K562 (cell line): ENCODE data around the gene CRLF1. TPM values are rescaled to one million over a fixed set of nuclear protein-coding genes. Genes with fewer than 3 reads are reported as not detected.

ENCODE experiments used
- ATAC-seq: fragments of 200-7000 bp; cut with Tn5 transposase; 3 replicates; pipeline ENCODE4 v1.9.1; 2020; ENCODE audit warnings: moderate library complexity
- BruUV-seq: library from RNA; stranded (reverse); fragments of 400-500 nt; replicated peaks from 2 replicates; lab custom pipeline; 2021; lab: Mats Ljungman, UMichigan
- CTCF ChIA-PET: fragments of 300-600 bp; formaldehyde crosslinking; extraction: SDS; loops from one replicate; lab custom pipeline; 2021; ENCODE audit warnings: low intra/inter-chr PET ratio; lab: Yijun Ruan, JAX
- POLR2A ChIA-PET: fragments of 300-600, 350-650 bp; sonication (Branson Sonifier 250); formaldehyde crosslinking; extraction: SDS; loops from one replicate; lab custom pipeline; 2021; ENCODE audit warnings: antibody characterized with exemption, inconsistent platforms; lab: Yijun Ruan, JAX
- DNase-seq, 4 experiments: peaks; one replicate each; pipeline versions ENCODE4 v3.0.0 to v3.0.0-alpha.2; 2011 to 2018; ENCODE audit warnings: low spot score in 3 of 4, mixed read lengths in 3 of 4; ENCODE audit errors: extremely low read depth in 1 of 4
- FAIRE-seq: peaks from 2 replicates; lab custom pipeline; 2011; peaks lifted over from hg19 to GRCh38; lab: Jason Lieb, UNC
- H2AFZ ChIP-seq: 2 replicates; pipeline ENCODE4 v1.6.0; 2011; ENCODE audit warnings: low read depth, low read length, control low read depth, inconsistent platforms
- H3K27ac ChIP-seq: fragments of 200-600 bp; 3 replicates; pipeline ENCODE4 v1.8.0; 2011; ENCODE audit warnings: low read depth, mild to moderate bottlenecking, control low read depth, inconsistent platforms, low read length, moderate library complexity, mixed read lengths; ENCODE audit errors: extremely low read depth
- H3K27me3 ChIP-seq, 2 experiments: fragments of 300-600 bp in 1 of 2; 2 replicates in 1 of 2; 3 replicates in 1 of 2; pipeline versions ENCODE4 v1.6.0 to v1.8.0; 2011; ENCODE audit warnings: inconsistent platforms in 2 of 2, low read length in 2 of 2, mild to moderate bottlenecking in 1 of 2, mixed read lengths in 1 of 2, moderate library complexity in 1 of 2; ENCODE audit not compliant: control insufficient read depth in 2 of 2, insufficient read depth in 2 of 2
- H3K36me3 ChIP-seq: fragments of 300-600 bp; 3 replicates; pipeline ENCODE4 v1.8.0; 2011; ENCODE audit warnings: mild to moderate bottlenecking, low read length, inconsistent platforms; ENCODE audit not compliant: control insufficient read depth, insufficient read depth
- H3K4me1 ChIP-seq, 2 experiments: fragments of 200-600 bp in 1 of 2; replicated peaks in 1 of 2; 2 replicates in 1 of 2; 3 replicates in 1 of 2; pipeline versions ENCODE4 v1.5.1 to v1.8.0; 2011; ENCODE audit warnings: inconsistent platforms in 2 of 2, low read length in 2 of 2, mild to moderate bottlenecking in 1 of 2, mixed read lengths in 1 of 2, moderate library complexity in 1 of 2; ENCODE audit not compliant: control insufficient read depth in 2 of 2, insufficient read depth in 2 of 2
- H3K4me2 ChIP-seq: 2 replicates; pipeline ENCODE4 v1.6.1; 2011; ENCODE audit warnings: low read length, control low read depth, inconsistent platforms, mixed read lengths; ENCODE audit not compliant: insufficient read depth
- H3K4me3 ChIP-seq: fragments of 200-600 bp; sonication (generic), shearing (Covaris generic); 2 replicates; pipeline ENCODE4 v1.5.1; 2016; ENCODE audit warnings: control low read depth, inconsistent platforms
- H3K79me2 ChIP-seq: fragments of 200-600 bp; 3 replicates; pipeline ENCODE4 v1.8.0; 2011; ENCODE audit warnings: low read length, inconsistent platforms; ENCODE audit not compliant: control insufficient read depth, insufficient read depth
- H3K9ac ChIP-seq, 2 experiments: 2 replicates each; pipeline versions ENCODE4 v1.6.0 to v1.6.1; 2011; ENCODE audit warnings: low read depth in 2 of 2, low read length in 2 of 2, control low read depth in 1 of 2, inconsistent platforms in 1 of 2, mild to moderate bottlenecking in 1 of 2, mixed read lengths in 1 of 2; ENCODE audit not compliant: insufficient read depth in 1 of 2
- H3K9me1 ChIP-seq: one replicate; pipeline ENCODE4 v1.6.0; 2011; ENCODE audit warnings: inconsistent platforms, mild to moderate bottlenecking, low read length, moderate library complexity; ENCODE audit not compliant: control insufficient read depth, insufficient read depth
- H3K9me3 ChIP-seq: replicated peaks from 2 replicates; pipeline ENCODE4 v1.5.1; 2011; ENCODE audit warnings: low read depth, low read length, inconsistent platforms; ENCODE audit not compliant: control insufficient read depth, insufficient read depth
- H4K20me1 ChIP-seq: replicated peaks from 2 replicates; pipeline ENCODE4 v1.6.1; 2011; ENCODE audit warnings: low read length, inconsistent platforms, mixed read lengths; ENCODE audit not compliant: control insufficient read depth, insufficient read depth
- CTBP1 ChIP-seq: fragments of 450-650 bp; IDR thresholded peaks from 2 replicates; pipeline ENCODE4 v1.6.1; 2016; ENCODE audit warnings: borderline replicate concordance
- ETV6 ChIP-seq, 3 experiments: fragments of 150-350 bp in 1 of 3; sonication (generic) in 1 of 3; formaldehyde crosslinking in 1 of 3; IDR thresholded peaks; 2 replicates each; pipeline versions ENCODE4 v1.6.1 to v1.8.0; 2014 to 2022; ENCODE audit warnings: borderline replicate concordance in 2 of 3, low read depth in 2 of 3, antibody characterized with exemption in 1 of 3, low read length in 1 of 3, mild to moderate bottlenecking in 1 of 3, missing genetic modification reagents in 1 of 3
- NFRKB ChIP-seq: fragments of 450-650 bp; IDR thresholded peaks from 2 replicates; pipeline ENCODE4 v1.6.1; 2016; ENCODE audit warnings: low read depth
- NR2C2 ChIP-seq, 2 experiments: fragments of 200-800 bp in 1 of 2; sonication (Bioruptor generic) in 1 of 2; sonication (generic) in 1 of 2; formaldehyde crosslinking in 1 of 2; IDR thresholded peaks; 2 replicates each; pipeline versions ENCODE4 v1.6.1 to v1.8.0; 2016 to 2022; ENCODE audit warnings: mild to moderate bottlenecking in 1 of 2, missing compliant biosample characterization in 1 of 2, missing genetic modification characterization in 1 of 2, missing genetic modification reagents in 1 of 2
- RBM25 ChIP-seq: fragments of 200-400 bp; formaldehyde crosslinking; IDR thresholded peaks from 2 replicates; pipeline ENCODE4 v1.6.1; 2018; ENCODE audit warnings: low read length, low read depth, moderate library complexity; ENCODE audit not compliant: severe bottlenecking
- SRSF9 ChIP-seq: fragments of 200-400 bp; formaldehyde crosslinking; IDR thresholded peaks from 2 replicates; pipeline ENCODE4 v1.6.1; 2017; ENCODE audit warnings: low read depth, low read length, borderline replicate concordance
- TFAP4 ChIP-seq: sonication (generic); formaldehyde crosslinking; IDR thresholded peaks from 2 replicates; pipeline ENCODE4 v1.8.0; 2022; ENCODE audit warnings: missing genetic modification reagents, mild to moderate bottlenecking, moderate library complexity, borderline replicate concordance
- ZKSCAN3 ChIP-seq: fragments of 250-450 bp; sonication (Bioruptor Pico); IDR thresholded peaks from 2 replicates; pipeline ENCODE4 v1.4.0; 2020
- ZNF449 ChIP-seq: fragments of 250-450 bp; sonication (Bioruptor Pico); IDR thresholded peaks from 2 replicates; pipeline ENCODE4 v1.8.0; 2022; ENCODE audit warnings: moderate library complexity, mild to moderate bottlenecking, inconsistent platforms
- WGBS: fragments of 100-300 bp; shearing (Covaris generic); methylation state at CpG from one replicate; pipeline ENCODE4 v1.1.6; 2016; ENCODE audit warnings: low coverage, mixed read lengths; ENCODE audit not compliant: insufficient coverage; ENCODE audit errors: missing lambda C conversion rate; 5-methylcytosine and 5-hydroxymethylcytosine counted together
- in situ Hi-C: fragments of 300-500 bp; cut with MboI; formaldehyde crosslinking; loops from 4 replicates; pipeline ENCODE4 v1.15.0; 2018; ENCODE audit warnings: inconsistent platforms, mixed read lengths
- intact Hi-C: fragments of 100-400 bp; cut with micrococcal nuclease; formaldehyde crosslinking; loops from 2 replicates; pipeline ENCODE4 v1.14.2; 2022
- polyA plus RNA-seq, 8 experiments: library from polyadenylated mRNA; depleted of rRNA in 4 of 8; stranded (reverse) in 5 of 8; unstranded in 3 of 8; fragments of >200 nt; fragmentation: Nextera tagmentation in 2 of 8; fragmentation: Illumina TruSeq in 1 of 8; extraction: Ambion mirVana in 2 of 8; extraction: Trizol in 1 of 8; gene quantifications; 2 replicates each; pipeline versions ENCODE4 v1.2.1 to v1.2.3, GENCODE V29; 2011 to 2014; ENCODE audit warnings: inconsistent platforms in 1 of 8, missing spikeins in 1 of 8
- total RNA-seq, 7 experiments: library from RNA; depleted of rRNA in 6 of 7; stranded (reverse); fragments of >200 nt in 6 of 7; fragmentation: Illumina TruSeq in 2 of 7; extraction: Trizol in 2 of 7; gene quantifications; 2 replicates each; pipeline versions ENCODE4 v1.2.1 to v1.2.3, GENCODE V29; 2011 to 2021; ENCODE audit warnings: low replicate concordance in 1 of 7

CRLF1 gene
- total and polyA plus RNA-seq, 9 of the 15 experiments (the other 6 are each of a cell fraction or from before 2014, with no cell fraction given) = 0.85 to 3.6 (median 1.7) TPM

GRCh38 chr19:18634612-18635297, 28.2 kb upstream of the CRLF1 start:
- 5% methylated on average over 12 of the region's 12 CpGs for WGBS
- ATAC-seq = no peak
- no peaks in the 10 kb centered on the region for H3K9me1 ChIP-seq
- no peak overlapping the region for H3K27ac ChIP-seq
- no peak overlapping the region for H2AFZ ChIP-seq
- peaks cover 21% of the 10 kb centered on the region for H3K79me2 ChIP-seq
- ChIA-PET POLR2A (interaction anchor here (0.7 to 1.2 kb wide), 2 partner anchors 13 to 18 kb away, joined by 3 read pairs; no protein-coding TSS in a partner anchor), CTCF (no interaction called here)
- H3K27me3 ChIP-seq = peaks cover 10 to 22% of the 10 kb centered on the region in 2 experiments; a peak in 4 of 5 replicates
- no peak for FAIRE-seq
- intact Hi-C loops (loop anchor here (5.0 kb wide), 2 partner anchors 42 to 198 kb away; partner anchors contain the start of gene UPF1), in situ Hi-C loops (no loop called here)
- no peaks in the 10 kb centered on the region for H3K9me3 ChIP-seq
- H3K4me2 ChIP-seq = no peak overlapping the region
- peaks cover 4 to 25% of the 10 kb centered on the region in 2 experiments; a peak in 4 of 5 replicates for H3K4me1 ChIP-seq
- H3K9ac ChIP-seq = no peak overlapping the region
- no peak for DNase-seq
- H3K36me3 ChIP-seq = no peaks in the 10 kb centered on the region
- BruUV-seq = no TSS peak
- 0 out of 2 replicates have a peak, but pooled peaks cover 3% of the 10 kb centered on the region for H4K20me1 ChIP-seq
- no peak overlapping the region for H3K4me3 ChIP-seq
- TF ChIP-seq TFAP4 (CRISPR knock-in tag) = peak; percentile 51; the same call in 1 of the 2 replicates
- TF ChIP-seq CTBP1 = no peak
- peak; percentile 30 for TF ChIP-seq RBM25
- no peak for TF ChIP-seq ZKSCAN3 (CRISPR knock-in tag)
- no peak for TF ChIP-seq ETV6 (IDR thresholded peaks at IDR 0.05; ENCODE audit: borderline replicate concordance in 1 of 2, low read depth in 2 of 2, low read length in 1 of 2)
- no peak for TF ChIP-seq ETV6 (CRISPR knock-in tag; IDR thresholded peaks at IDR 0.05; ENCODE audit: borderline replicate concordance)
- no peak for TF ChIP-seq SRSF9
- no peak for TF ChIP-seq NR2C2 (CRISPR knock-in tag; IDR thresholded peaks at IDR 0.05)
- TF ChIP-seq NR2C2 (tag; IDR thresholded peaks at IDR 0.05) = no peak
- TF ChIP-seq ZNF449 = no peak
- TF ChIP-seq NFRKB = no peak
